Transverse colon (tissue), 4 donors: Measurements from ENCODE around the gene RIPPLY3.

Source experiments
- POLR2AphosphoS5 ChIP-seq, 3 donors: sonication (generic); formaldehyde crosslinking; IDR thresholded peaks; one replicate each; pipeline ENCODE4 v1.6.1; 2016; ENCODE audit warnings: antibody characterized with exemption in 3 of 3
- TF ChIP-seq, protein P1 (sequence below), 5 experiments: fragments of 200-600 bp in 3 of 5; fragments of 450-650 bp in 2 of 5; sonication (generic) in 3 of 5; IDR thresholded peaks; 1 replicate in 2 of 5; 2 replicates in 3 of 5; pipeline ENCODE4 v1.5.1; 2016 to 2017; ENCODE audit warnings: antibody characterized with exemption in 5 of 5, inconsistent platforms in 3 of 5, mild to moderate bottlenecking in 2 of 5, moderate library complexity in 1 of 5

DNA sequence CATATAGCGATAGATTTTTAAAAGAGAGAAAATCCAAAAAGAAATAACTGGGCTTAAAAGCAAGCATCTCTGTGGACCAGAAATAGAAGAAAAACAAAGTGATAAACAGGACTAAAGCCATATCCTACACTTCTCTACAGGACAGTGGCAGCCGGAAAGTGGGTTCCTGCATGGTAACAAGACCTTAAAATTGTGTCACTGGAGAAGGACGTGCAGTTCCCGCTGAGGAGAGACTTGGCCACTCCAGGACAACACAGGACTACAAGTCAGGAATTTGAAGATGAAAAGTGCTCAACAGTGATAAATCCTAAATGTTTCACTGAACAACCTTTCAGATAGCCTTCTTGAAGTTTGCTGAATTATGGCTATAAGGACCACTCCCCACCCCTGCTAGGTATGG is 38.1 kb upstream of the RIPPLY3 start:
- TF ChIP-seq, protein P1, sequence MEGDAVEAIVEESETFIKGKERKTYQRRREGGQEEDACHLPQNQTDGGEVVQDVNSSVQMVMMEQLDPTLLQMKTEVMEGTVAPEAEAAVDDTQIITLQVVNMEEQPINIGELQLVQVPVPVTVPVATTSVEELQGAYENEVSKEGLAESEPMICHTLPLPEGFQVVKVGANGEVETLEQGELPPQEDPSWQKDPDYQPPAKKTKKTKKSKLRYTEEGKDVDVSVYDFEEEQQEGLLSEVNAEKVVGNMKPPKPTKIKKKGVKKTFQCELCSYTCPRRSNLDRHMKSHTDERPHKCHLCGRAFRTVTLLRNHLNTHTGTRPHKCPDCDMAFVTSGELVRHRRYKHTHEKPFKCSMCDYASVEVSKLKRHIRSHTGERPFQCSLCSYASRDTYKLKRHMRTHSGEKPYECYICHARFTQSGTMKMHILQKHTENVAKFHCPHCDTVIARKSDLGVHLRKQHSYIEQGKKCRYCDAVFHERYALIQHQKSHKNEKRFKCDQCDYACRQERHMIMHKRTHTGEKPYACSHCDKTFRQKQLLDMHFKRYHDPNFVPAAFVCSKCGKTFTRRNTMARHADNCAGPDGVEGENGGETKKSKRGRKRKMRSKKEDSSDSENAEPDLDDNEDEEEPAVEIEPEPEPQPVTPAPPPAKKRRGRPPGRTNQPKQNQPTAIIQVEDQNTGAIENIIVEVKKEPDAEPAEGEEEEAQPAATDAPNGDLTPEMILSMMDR (IDR thresholded peaks at IDR 0.05), result no peak
- no peak for TF ChIP-seq POLR2AphosphoS5 (IDR thresholded peaks at IDR 0.05)
